ES-I3 (cell line): Measurements from ENCODE around the gene ZNF581.

Source experiments
- H3K36me3 ChIP-seq: 2 replicates; pipeline ENCODE4 v1.6.1; 2013; ENCODE audit warnings: mild to moderate bottlenecking, low read length, control low read depth, moderate library complexity; ENCODE audit not compliant: insufficient read depth
- H3K4me1 ChIP-seq: 2 replicates; pipeline ENCODE4 v1.6.1; 2013; ENCODE audit warnings: mild to moderate bottlenecking, control low read depth, low read length; ENCODE audit not compliant: insufficient read depth
- H3K9ac ChIP-seq: 2 replicates; pipeline ENCODE4 v1.6.1; 2013; ENCODE audit warnings: low read depth, mild to moderate bottlenecking, low read length, moderate library complexity
- H3K9me3 ChIP-seq: 2 replicates; pipeline ENCODE4 v1.6.1; 2013; ENCODE audit warnings: mild to moderate bottlenecking, low read length, moderate library complexity; ENCODE audit not compliant: control insufficient read depth, insufficient read depth

Gene ZNF581

DNA sequence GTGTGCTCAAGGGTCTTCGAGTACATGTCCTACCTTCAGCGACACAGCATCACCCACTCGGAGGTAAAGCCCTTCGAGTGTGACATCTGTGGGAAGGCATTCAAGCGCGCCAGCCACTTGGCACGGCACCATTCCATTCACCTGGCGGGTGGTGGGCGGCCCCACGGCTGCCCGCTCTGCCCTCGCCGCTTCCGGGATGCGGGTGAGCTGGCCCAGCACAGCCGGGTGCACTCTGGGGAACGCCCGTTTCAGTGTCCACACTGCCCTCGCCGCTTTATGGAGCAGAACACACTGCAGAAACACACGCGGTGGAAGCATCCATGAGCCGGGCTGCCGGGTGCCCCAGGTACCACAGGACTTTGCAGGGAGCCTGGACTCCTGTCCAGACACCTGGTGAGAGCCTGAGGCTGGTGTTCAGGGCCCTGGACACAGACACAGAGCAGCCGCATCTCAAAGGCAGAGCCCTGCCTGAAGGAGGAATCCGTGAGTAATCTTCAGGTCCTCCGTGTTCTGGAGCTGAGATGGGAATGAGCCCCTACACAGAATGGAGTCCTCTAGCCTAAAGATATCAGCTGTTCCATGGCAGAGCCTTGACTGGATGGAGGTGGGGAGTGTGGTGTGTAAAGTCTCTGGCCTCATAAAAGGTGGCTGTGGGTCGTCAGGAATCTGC is 1.5 kb downstream of the ZNF581 start:
- H3K4me1 ChIP-seq: no peaks in the 10 kb centered on the region; the same call in 1 of the 2 replicates
- no peaks in the 10 kb centered on the region for H3K9me3 ChIP-seq
- peaks cover 9% of the 10 kb centered on the region for H3K36me3 ChIP-seq
- H3K9ac ChIP-seq: no peak overlapping the region

DNA sequence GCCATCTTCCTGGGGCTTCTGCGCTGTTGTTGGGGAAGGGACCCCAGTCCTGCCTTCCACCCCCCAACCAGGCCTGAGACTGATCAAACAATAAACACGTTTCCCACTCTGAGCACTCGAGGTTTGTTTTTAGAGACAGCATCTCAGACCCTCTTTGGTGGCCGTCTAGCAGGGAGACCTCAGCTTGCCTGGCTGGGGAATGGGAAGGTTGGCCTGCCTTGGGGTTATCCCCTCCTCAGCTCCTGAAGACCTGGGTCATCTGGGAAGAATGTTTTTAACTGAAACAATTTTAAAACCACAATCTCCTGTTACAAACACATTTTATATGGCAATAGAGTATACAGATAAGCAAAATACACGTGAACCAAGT is 2.0 kb downstream of the ZNF581 start:
- Histone ChIP-seq H3K4me1 (no peaks in the 10 kb centered on the region; the same call in 1 of the 2 replicates), H3K9ac (no peak overlapping the region), H3K36me3 (peaks cover 9% of the 10 kb centered on the region), H3K9me3 (no peaks in the 10 kb centered on the region)

DNA sequence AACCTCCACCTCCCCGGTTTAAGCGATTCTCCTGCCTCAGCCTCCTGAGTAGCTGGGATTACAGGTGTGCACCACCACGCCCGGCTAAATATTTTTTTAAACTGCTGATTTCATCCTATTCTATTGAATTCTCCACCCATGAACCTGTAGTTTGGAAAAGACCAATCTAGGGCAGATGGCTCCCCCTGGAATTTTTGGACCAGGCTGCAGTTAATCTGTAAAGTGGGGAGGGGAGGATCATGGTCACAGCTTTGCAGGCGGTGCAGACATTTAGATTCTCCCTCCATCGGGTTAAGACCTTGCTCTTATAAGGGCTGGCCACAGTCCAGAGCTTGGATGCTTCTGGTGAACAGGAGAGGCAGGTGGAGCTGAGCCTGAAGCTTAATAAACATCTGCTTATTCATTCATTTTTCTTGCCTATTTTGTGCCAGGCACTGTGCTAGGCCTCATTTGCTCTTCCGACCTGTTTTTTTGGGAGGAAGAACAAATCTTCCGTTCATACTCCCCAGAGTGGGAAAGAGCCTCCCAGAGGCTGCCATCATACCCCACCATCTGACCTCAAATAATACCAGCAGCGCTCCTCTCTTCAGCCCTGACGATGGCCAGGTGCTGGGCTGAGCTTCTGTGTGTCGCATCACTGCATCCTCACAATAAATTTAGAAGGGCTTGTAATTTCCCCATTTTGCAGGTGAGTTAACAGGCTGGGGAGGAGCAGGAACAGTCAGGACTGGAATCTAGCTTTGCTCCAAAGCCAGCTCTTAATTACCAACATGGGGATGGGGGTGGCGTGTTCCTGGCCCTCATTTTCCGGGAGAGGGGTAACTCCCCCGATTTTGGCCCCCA is 3.7 kb downstream of the ZNF581 start:
- Histone ChIP-seq H3K36me3 (peaks cover 9% of the 10 kb centered on the region), H3K4me1 (no peaks in the 10 kb centered on the region; the same call in 1 of the 2 replicates), H3K9me3 (no peaks in the 10 kb centered on the region), H3K9ac (peak overlapping the region; percentile 92)

DNA sequence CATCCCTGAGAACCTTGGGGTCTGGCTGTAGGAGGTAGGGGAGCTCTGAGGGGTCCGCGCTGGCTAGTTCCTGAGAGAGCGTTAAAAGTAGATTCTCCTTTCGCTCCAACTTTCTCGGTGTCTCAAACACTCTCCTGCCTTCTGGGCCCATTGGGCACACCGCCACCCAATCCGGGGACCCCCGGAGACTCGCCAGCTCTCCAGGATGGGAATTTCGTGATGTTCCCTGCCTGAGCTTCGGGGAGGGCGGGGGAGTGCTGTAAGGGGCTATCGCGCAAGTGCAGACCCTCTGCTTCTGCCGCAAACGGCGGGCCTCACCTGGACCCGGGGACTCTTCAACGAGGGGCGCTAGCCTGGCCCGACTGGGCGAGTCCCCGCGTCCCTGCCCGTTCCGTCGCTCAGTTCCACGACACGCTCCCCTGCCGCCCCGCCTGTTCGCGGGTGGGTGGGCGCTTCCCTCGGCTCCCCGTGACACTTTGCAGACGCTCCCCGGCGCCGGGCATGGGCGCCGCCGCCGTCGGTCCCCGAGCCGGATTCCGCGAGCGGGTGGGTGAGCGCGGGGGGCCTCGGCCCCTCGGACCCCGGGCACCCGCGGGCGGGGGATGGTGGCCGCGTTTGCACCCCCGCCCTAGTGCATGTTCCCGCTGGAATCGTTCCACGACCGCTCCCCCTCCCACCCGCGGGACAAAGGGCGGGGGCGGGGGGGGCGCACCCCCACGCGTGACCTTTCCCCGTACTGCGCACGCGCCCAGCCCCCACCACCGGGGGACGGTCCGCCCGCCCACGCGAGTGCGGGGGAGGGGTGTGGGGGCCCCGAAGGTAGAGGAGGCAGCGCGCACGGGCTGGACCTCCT is 4.5 kb downstream of the ZNF581 start, which contains the start of gene CCDC106:
Gene CCDC106, plus strand, starts transcription at position 481 of the 853 bp plus-strand sequence. CDS start 835 bp downstream, outside the sequence.
- no peaks in the 10 kb centered on the region; the same call in 1 of the 2 replicates for H3K4me1 ChIP-seq
- peak within 1 kb of the TSS; percentile 92 for H3K9ac ChIP-seq
- peaks cover 9% of the 10 kb centered on the region for H3K36me3 ChIP-seq
- H3K9me3 ChIP-seq: no peaks in the 10 kb centered on the region

DNA sequence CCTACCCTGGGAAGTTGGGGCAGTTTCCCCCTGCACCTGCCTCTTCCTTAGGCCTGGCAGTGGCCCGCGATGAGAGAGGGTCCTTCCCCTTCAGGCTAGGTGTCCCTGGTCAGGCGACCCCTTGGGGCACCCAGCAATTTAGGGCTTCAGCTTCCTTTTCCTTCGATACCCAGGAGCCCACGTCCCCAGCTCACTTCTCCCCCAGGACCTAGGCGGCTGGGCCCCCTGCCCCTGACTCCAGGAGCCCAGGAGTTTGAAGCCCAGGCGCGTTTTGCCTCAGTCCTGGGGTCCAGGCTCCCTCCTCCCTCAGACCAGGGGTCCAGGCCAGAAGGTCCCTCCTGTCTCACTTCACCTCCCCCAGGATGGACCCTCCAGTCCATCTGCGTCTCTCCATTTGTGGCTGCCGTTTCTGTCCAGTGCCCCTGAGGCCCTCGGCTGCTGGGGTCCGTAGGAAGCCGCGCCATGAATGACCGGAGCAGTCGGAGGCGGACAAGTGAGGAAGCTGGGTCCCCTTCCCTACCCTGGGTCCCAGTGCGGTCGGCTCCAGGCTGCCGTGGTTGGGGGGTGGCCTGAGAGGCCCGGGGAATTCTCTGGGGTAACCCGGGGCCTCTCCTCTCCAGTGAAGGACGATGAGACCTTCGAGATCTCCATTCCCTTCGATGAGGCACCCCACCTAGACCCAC is 5.3 kb downstream of the ZNF581 start:
- H3K9me3 ChIP-seq: no peaks in the 10 kb centered on the region
- H3K36me3 ChIP-seq: peaks cover 9% of the 10 kb centered on the region
- peak overlapping the region; percentile 92; the same call in 1 of the 2 replicates for H3K9ac ChIP-seq
- no peaks in the 10 kb centered on the region; the same call in 1 of the 2 replicates for H3K4me1 ChIP-seq

DNA sequence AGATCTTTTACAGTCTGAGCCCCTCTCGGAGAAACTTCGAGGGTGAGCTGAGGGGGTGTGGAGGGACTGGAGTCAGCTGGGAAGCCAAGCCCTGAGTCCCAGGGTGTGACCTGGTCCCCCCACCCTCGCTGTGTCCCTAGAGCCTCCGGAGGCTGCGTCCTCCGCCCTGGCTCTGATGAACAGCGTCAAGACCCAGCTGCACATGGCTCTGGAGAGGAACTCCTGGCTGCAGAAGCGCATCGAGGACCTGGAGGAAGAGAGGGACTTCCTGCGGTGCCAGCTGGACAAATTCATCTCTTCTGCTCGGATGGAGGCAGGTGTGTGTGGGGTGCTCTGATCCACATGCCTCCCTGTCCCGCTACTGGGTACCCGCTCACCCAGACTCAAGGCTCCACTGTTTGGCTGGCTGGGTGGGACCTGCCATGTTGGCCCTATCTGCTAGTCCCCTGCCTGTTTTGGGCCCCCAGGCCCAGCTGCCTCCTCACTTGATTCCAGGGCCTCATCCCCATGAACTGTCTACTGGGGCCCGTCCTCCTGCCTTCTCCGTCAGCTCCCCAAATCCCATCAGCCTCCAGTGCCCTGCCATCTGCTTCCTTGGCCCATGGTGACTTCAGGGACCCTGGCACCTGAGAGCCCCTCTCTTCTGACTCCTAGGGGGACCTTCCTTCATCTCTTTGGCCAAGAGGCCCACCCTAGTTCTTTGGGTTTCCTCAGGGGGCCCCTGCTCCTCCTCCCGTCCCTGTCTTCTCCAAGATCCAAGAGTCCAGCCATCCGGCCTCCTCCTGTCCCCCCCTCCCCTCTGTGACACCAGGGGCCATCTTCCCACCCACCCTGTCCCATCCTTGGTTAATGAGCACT is 6.0 kb downstream of the ZNF581 start:
- no peaks in the 10 kb centered on the region for H3K9me3 ChIP-seq
- H3K36me3 ChIP-seq: peaks cover 9% of the 10 kb centered on the region
- H3K9ac ChIP-seq: no peak overlapping the region
- H3K4me1 ChIP-seq: no peaks in the 10 kb centered on the region

DNA sequence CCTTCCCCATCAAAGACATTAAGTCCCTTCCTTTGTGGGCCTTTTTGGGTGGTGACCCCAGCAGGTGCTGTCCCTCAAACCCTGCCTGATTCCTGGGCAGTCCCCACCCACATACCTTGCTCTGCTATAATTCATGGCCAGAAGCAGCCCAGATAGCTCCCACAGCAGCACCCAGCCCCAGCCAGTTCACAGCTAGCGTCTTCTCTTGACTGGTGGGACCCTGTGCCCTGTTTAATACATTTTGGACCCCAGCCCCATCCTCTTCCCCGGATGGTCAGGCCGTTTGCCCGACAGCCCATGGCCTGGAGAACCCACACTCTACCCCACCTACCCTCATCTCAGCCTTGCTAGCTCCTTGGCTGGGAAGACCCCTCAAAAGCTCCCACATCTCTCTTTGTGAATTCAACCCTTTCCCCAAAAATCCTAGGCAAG is 6.7 kb downstream of the ZNF581 start:
- H3K4me1 ChIP-seq: no peaks in the 10 kb centered on the region
- peaks cover 6% of the 10 kb centered on the region for H3K36me3 ChIP-seq
- no peak overlapping the region for H3K9ac ChIP-seq
- H3K9me3 ChIP-seq: no peaks in the 10 kb centered on the region

DNA sequence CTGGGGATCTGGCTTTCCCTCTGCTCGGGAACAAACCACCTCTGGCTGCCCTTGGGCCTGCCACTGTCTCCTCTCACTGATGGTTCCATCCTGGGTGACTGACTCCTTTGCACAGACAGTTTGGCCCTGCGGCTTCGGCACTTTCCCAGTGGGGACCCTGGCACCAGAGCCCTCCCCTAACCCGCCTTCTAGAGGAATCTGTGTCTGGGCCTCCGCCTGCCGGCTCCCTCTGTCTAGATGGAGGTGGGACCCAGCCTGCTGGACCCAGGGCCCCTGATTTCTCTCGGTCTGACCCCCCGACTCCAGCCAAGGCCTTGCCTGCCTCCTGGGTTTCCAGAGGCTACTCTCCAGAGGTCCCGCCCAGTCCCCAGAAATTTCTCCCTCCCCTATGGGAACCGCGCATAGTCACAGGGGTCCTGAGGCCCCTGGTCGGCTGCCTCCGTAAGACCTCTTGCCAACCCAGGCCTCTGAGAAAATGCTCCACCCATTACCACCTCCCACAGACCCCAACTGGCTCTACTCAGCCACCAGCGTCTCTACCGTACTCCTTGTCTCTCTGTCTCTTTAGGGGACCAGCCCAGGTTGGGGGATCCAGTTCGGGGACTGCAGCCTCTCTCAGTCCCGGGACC is 7.3 kb downstream of the ZNF581 start:
- Histone ChIP-seq H3K9me3 (no peaks in the 10 kb centered on the region), H3K4me1 (no peaks in the 10 kb centered on the region), H3K9ac (no peak overlapping the region), H3K36me3 (peaks cover under 1% of the 10 kb centered on the region; the same call in 1 of the 2 replicates)

DNA sequence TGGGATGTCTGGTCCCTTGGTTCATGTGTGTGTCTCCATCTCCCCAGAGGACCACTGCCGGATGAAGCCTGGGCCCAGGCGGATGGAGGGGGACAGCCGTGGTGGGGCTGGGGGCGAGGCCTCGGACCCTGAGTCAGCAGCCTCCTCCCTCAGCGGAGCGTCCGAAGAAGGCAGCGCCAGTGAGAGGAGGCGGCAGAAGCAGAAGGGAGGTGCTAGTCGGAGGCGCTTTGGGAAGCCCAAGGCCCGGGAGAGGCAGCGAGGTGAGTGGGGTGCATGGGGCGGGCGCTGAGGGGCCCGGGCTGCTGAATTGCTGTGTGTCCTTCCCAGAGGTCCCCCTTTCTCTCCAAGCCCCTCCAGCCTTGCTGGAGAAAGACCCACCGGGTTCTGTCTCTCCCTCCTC is 7.8 kb downstream of the ZNF581 start:
- no peaks in the 10 kb centered on the region for H3K4me1 ChIP-seq
- H3K9ac ChIP-seq: no peak overlapping the region
- no peaks in the 10 kb centered on the region for H3K36me3 ChIP-seq
- H3K9me3 ChIP-seq: no peaks in the 10 kb centered on the region

DNA sequence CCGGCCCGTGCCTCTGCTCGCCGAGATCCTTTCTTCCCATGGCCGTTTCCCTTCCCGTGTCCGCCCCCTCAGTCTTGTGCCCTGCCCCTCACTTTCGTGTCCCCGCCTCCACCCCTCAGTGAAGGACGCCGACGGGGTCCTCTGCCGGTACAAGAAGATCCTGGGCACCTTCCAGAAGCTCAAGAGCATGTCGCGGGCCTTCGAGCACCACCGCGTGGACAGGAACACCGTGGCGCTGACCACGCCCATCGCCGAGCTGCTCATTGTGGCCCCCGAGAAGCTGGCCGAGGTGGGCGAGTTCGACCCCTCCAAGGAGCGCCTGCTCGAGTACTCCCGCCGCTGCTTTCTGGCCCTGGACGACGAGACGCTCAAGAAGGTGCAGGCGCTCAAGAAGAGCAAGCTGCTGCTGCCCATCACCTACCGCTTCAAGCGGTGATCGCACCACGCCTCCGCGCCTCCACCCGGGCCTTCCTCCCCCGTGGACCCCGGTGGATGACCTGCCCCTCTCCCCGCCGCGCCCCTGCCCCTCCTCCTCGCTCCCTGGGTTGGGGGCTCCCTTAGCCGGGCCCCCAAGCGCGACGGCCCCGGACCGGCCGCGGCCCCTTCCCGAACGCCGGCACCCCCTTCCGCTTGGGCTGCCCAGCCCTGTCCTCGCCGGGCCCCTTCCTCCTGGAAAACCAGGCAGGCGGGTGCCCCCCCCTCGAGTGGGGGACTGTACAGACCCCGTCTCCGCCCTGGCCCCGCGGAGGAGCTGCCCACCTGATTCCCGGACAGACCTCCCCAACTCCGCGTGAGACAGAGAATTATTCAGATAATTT is 9.1 kb downstream of the ZNF581 start:
- no peaks in the 10 kb centered on the region for H3K9me3 ChIP-seq
- no peaks in the 10 kb centered on the region for H3K36me3 ChIP-seq
- H3K4me1 ChIP-seq: peaks cover 12% of the 10 kb centered on the region
- H3K9ac ChIP-seq: peak overlapping the region; percentile 96

DNA sequence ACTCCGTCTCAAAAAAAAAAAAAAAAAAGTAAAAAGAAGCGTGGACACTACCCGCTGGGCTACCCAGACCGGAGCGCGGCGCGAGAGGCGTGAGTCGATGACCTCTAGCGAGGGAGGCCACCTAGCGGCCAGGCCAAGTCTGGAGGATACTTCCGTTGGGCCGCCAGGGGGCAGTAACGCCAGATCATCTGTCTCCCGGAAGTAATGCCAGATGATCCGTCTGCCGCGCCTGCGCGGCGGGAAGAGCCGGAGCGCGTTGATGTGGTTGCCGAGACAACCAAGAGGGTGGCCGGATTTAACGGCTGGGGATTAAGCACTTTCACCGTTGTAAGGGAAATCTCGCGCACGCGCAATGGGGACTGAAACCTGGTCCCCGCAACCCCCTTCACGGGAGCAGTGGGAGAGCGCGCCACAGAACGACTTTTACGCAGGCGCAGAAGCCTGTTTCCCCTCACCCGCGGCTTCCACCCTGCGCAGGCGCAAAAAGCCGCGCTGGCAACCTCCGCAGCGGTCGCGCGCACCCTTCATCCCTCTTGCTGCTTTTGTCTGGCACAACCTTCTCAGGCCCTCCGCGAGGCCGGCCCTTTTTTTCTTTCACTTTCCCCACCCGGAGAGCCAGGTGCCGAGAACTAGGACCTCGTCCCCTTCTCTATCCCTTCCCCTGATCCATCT is 10.3 kb downstream of the ZNF581 start:
- Histone ChIP-seq H3K9ac (peak overlapping the region; percentile 96), H3K9me3 (no peaks in the 10 kb centered on the region), H3K36me3 (no peaks in the 10 kb centered on the region), H3K4me1 (peaks cover 18% of the 10 kb centered on the region)
